ENCODE measurements around the gene PPIP5K2. TPM values are rescaled to one million over a fixed set of nuclear protein-coding genes. Genes with fewer than 3 reads are reported as not detected.

The PPIP5K2 gene
- total RNA-seq, 4 donors from 2014 or later, result 23.9 to 64.6 (median 44.4) TPM

Other genes starting within 250 kb of the PPIP5K2 start
- 1 to 10 TPM in 2 of 4 donors, not detected in 2; 6.4 to 8.5 TPM for gene GIN1, start 163 bp upstream of the PPIP5K2 start, total RNA-seq
- gene MACIR, start 138.5 kb downstream of the PPIP5K2 start, total RNA-seq, result 10 to 100 TPM; 21.7 to 72.8 (median 47.7) TPM

Data from transverse colon (tissue), 4 donors.